Airway epithelial cell (primary cell): ENCODE data around the gene SETD6. TPM values are rescaled to one million over a fixed set of nuclear protein-coding genes. Genes with fewer than 3 reads are reported as not detected.

Experiments used
- total RNA-seq: library from RNA; depleted of rRNA; stranded (reverse); fragments of >200 nt; gene quantifications from 2 replicates; pipeline ENCODE4 v1.2.3, GENCODE V29; 2015

Gene SETD6, protein sequence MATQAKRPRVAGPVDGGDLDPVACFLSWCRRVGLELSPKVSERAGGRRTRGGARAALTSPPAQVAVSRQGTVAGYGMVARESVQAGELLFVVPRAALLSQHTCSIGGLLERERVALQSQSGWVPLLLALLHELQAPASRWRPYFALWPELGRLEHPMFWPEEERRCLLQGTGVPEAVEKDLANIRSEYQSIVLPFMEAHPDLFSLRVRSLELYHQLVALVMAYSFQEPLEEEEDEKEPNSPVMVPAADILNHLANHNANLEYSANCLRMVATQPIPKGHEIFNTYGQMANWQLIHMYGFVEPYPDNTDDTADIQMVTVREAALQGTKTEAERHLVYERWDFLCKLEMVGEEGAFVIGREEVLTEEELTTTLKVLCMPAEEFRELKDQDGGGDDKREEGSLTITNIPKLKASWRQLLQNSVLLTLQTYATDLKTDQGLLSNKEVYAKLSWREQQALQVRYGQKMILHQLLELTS
- total RNA-seq = 14.6 and 15.6 TPM in 2 replicates

DNA sequence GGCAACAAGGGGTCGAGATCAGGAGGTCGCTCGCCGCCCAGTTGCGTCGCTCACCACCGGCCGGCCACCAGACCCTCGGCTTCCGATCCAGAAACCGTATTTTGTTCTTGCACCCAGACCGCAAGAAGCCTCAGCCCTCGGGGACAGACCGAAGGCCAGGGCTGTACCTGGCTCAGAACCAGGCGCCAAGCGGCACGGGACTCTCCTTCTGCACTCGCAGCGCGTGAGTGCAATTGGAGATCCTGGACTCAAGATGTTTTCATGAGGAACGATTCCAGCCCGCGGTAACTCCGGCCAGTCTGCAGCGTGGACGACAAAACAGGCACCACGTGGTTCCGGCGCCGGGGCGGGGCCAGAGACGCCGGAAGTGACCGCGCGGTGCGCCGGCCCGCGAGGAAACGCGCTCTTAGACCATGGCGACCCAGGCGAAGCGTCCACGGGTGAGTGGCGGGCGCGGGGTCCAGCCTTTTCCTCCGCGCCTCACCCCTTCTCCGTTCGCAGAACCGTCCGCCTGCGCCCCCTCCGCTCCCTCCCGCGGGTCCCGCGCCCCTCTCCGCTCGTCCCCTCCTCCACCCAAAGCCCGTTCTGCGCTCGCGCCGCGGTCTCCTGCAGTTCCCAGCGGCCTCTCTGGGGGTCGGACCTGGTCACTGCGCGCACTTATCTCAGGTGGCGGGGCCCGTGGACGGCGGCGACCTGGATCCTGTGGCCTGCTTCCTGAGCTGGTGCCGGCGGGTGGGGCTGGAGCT is at the start of gene SETD6:
Gene SETD6, plus strand, starts transcription at position 393 of the 746 bp plus-strand sequence. Its CDS starts 21 bp downstream, at position 414.

DNA sequence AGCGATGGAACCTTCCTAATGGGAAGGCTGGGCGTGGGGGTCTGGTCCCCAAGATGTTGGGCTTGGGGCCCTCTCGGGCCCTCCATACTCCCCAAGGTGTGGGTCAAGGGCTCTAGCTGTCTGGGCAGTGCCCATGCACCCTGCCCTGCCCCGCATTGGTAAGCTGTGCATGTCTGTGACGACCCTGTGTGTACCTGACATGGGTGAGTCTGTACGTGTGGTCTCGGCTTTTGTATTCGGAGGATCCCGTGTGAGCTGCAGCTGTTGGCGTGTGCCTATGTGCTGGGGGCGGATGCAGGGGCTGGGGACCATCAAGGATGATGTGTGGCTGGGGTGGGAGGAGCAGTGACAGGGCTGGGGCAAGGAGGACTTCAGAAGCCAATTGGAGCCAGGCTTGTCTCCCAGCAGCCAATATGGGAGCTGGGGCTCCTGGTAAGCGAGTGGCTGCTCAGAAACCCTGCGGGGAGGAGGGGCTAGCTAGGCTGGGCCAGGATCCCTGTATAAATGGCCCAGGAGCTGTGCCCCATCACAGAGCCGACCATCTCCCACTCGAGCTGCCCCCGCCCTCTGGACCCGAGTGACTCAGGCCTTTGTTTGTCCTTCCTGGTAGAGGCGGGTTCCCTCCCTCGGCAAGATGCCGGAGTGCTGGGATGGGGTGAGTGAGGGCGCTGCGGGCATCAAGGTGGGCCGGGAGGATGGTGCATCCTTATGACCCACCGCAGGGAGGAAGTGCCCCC is 15.5 kb upstream of the SETD6 start, which contains the start of gene NDRG4:
Gene NDRG4, plus strand, starts transcription at position 529 of the 737 bp plus-strand sequence. Its CDS starts 106 bp downstream, at position 635.

Other genes with a start within 250 kb of the SETD6 start
- not detected in 2 replicates for gene PRSS54, start 220.5 kb upstream of the SETD6 start, total RNA-seq
- gene GINS3, start 123.0 kb upstream of the SETD6 start, total RNA-seq = 7.6 and 8.9 TPM in 2 replicates
- 3.5 and 7.8 TPM in 2 replicates for gene NDRG4, start 15.4 kb upstream of the SETD6 start, total RNA-seq
- 95.0 and 98.1 TPM in 2 replicates for gene CNOT1, start 114.3 kb downstream of the SETD6 start, total RNA-seq
- 4.5 and 5.7 TPM in 2 replicates for gene SLC38A7, start 169.3 kb downstream of the SETD6 start, total RNA-seq
- gene GOT2, start 218.8 kb downstream of the SETD6 start, total RNA-seq = 175 and 186 TPM in 2 replicates